RWPE2 (cell line): Measurements from ENCODE around the gene PCID2.

Experiments
- ATAC-seq: fragments of 200-7000 bp; cut with Tn5 transposase; 3 replicates; pipeline ENCODE4 v1.9.1; 2021; ENCODE audit warnings: low read depth
- DNase-seq: peaks from one replicate; pipeline ENCODE4 v3.0.0-alpha.2; 2020; ENCODE audit warnings: low spot score
- H3K27ac ChIP-seq: fragments of 450-650 bp; 2 replicates; pipeline ENCODE4 v1.5.1; 2017; ENCODE audit warnings: mild to moderate bottlenecking; ENCODE audit not compliant: poor library complexity, severe bottlenecking
- H3K27me3 ChIP-seq: fragments of 250-450 bp; sonication (Bioruptor Pico); 2 replicates; pipeline ENCODE4 v1.5.1; 2021; ENCODE audit warnings: mild to moderate bottlenecking, moderate library complexity; ENCODE audit not compliant: insufficient read depth, poor library complexity, severe bottlenecking
- H3K36me3 ChIP-seq: fragments of 250-450 bp; sonication (Bioruptor Pico); 2 replicates; pipeline ENCODE4 v1.5.1; 2020; ENCODE audit warnings: low read depth, mild to moderate bottlenecking, moderate library complexity
- H3K4me1 ChIP-seq: fragments of 250-450 bp; sonication (Bioruptor Pico); 2 replicates; pipeline ENCODE4 v1.5.1; 2021; ENCODE audit warnings: mild to moderate bottlenecking, moderate library complexity; ENCODE audit not compliant: insufficient read depth, poor library complexity, severe bottlenecking
- H3K4me3 ChIP-seq: fragments of 250-450 bp; sonication (Bioruptor Pico); 2 replicates; pipeline ENCODE4 v1.5.1; 2021; ENCODE audit warnings: mild to moderate bottlenecking, moderate library complexity; ENCODE audit not compliant: severe bottlenecking
- H3K9me3 ChIP-seq: fragments of 250-450 bp; sonication (Bioruptor Pico); 2 replicates; pipeline ENCODE4 v1.5.1; 2021; ENCODE audit warnings: mild to moderate bottlenecking, moderate library complexity; ENCODE audit not compliant: severe bottlenecking
- TF ChIP-seq, protein P1 (sequence below): fragments of 450-650 bp; IDR thresholded peaks from one replicate; pipeline ENCODE4 v1.5.1; 2017; ENCODE audit warnings: mild to moderate bottlenecking, moderate library complexity; ENCODE audit not compliant: poor library complexity, severe bottlenecking

PCID2 gene

DNA sequence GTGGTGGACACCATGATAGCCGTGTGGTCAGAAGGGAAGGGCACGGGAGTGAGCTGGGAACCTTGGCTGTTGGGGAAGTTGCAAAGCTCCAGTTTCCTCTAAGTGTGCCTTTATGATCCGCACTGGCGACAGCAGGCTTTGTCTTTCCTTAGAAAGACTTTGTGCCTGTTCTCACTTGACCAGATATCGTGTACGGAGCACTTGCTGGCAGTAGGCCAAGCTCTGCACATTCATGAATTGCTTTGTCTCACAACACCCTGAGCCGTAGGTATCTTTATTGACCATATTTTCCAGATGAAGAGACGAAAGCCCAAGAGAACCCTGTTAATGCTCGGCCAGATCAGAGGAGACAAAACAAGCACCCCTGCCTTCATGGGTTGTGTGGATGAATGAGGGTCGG is 16.0 kb upstream of the PCID2 start:
- DNase-seq = no peak

DNA sequence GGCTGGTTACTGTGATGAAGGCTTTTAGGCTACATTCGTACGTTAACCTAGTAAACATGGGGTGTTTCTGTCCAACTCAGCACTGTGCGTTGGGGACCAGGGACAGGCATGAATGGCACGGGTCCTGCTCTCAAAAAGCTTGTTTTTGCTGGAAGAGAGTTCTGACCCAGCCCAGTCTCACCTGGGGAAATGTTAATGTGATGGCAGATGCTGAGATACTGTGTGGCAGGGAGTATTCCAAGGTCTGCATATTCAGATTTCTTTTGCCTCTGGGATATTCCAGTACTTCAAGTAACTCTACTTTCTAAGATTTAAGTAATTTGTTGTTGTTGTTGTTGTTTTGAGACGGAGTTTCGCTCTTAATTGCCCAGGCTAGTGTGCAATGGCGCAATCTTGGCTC is 14.6 kb upstream of the PCID2 start:
- H3K27ac ChIP-seq = no peak overlapping the region
- H3K27me3 ChIP-seq = no peaks in the 10 kb centered on the region
- H3K9me3 ChIP-seq = no peaks in the 10 kb centered on the region
- no peak overlapping the region for H3K4me3 ChIP-seq
- no peak for ATAC-seq
- peaks cover 85% of the 10 kb centered on the region for H3K36me3 ChIP-seq
- H3K4me1 ChIP-seq = no peaks in the 10 kb centered on the region
- TF ChIP-seq, protein P1, sequence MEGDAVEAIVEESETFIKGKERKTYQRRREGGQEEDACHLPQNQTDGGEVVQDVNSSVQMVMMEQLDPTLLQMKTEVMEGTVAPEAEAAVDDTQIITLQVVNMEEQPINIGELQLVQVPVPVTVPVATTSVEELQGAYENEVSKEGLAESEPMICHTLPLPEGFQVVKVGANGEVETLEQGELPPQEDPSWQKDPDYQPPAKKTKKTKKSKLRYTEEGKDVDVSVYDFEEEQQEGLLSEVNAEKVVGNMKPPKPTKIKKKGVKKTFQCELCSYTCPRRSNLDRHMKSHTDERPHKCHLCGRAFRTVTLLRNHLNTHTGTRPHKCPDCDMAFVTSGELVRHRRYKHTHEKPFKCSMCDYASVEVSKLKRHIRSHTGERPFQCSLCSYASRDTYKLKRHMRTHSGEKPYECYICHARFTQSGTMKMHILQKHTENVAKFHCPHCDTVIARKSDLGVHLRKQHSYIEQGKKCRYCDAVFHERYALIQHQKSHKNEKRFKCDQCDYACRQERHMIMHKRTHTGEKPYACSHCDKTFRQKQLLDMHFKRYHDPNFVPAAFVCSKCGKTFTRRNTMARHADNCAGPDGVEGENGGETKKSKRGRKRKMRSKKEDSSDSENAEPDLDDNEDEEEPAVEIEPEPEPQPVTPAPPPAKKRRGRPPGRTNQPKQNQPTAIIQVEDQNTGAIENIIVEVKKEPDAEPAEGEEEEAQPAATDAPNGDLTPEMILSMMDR = no peak
- DNase-seq = no peak

More for the DNA sequence above, 16.0 kb upstream of the PCID2 start:
- H3K4me1 ChIP-seq = no peaks in the 10 kb centered on the region
- no peaks in the 10 kb centered on the region for H3K9me3 ChIP-seq
- no peak overlapping the region for H3K4me3 ChIP-seq
- TF ChIP-seq, protein P1 = no peak
- H3K27ac ChIP-seq = no peak overlapping the region
- H3K27me3 ChIP-seq = no peaks in the 10 kb centered on the region
- peaks cover 83% of the 10 kb centered on the region for H3K36me3 ChIP-seq
- no peak for ATAC-seq

GRCh38 chr13:113220877-113221276 is 12.4 kb upstream of the PCID2 start:
- no peaks in the 10 kb centered on the region for H3K9me3 ChIP-seq
- ATAC-seq (no peak), DNase-seq (no peak)
- H3K27ac ChIP-seq = no peak overlapping the region
- no peak overlapping the region for H3K4me3 ChIP-seq
- peaks cover 66% of the 10 kb centered on the region for H3K36me3 ChIP-seq
- H3K4me1 ChIP-seq = peaks cover 12% of the 10 kb centered on the region
- TF ChIP-seq, protein P1 = peak; percentile 15
- H3K27me3 ChIP-seq = no peaks in the 10 kb centered on the region

DNA sequence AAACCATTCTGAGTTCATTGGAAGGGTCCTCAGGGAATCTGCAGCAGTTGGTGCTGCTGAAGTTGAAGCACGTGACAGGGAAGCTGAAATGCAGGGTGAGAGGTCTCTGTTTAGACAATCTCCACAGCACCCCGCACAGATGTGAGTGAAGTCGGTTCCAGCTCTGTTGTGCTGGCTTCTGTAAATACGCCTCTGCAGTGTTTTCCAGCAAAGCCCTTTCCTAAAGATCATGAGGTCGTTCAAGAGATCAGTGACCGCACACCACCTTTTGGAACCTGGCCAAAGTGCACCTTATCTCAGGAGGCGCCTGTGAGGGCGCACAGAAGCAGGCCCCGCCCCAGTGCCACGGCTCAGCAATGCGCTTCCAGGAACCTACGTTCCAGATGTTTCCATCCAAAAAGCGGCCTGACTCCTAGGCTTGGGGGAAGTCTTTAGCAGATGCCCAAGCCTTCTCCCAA is 11.7 kb upstream of the PCID2 start:
- Histone ChIP-seq H3K27ac (no peak overlapping the region), H3K27me3 (no peaks in the 10 kb centered on the region), H3K4me3 (no peak overlapping the region), H3K36me3 (peaks cover 59% of the 10 kb centered on the region), H3K9me3 (no peaks in the 10 kb centered on the region), H3K4me1 (peaks cover 12% of the 10 kb centered on the region)
- no peak for ATAC-seq
- DNase-seq = no peak
- TF ChIP-seq, protein P1 = no peak

DNA sequence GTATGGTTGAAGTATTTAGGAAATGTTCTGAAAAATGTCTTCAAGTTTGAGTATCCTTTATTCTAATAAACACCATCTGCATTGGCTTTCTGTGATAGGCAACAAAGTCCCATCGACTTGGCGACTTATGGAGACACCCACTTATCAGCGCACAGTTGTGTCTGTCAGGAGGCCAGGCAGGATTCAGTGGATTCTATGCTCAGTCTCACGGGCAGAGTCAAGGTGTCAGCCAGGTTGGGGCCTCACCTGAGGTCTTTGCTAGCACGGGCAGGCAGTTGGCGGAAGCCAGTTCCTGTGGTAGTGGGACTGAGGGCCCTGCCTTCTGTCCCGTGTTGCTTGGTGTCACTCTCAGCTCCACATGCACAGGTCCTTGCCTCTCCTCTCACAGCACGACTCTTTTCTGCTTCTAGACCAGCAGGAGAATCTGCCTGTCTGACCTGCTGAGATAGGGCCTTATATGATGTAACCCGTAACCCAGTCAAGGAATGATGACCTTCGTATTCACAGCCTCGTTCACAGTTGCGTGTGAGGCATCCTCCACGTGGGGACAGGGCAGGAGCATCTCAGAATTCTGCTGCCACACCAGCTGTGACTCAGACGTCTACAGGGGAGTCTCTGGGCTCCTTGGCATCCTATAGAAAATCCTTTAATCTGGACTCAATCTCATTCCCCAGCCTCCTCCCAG is 10.9 kb upstream of the PCID2 start:
- no peak for ATAC-seq
- Histone ChIP-seq H3K36me3 (peaks cover 51% of the 10 kb centered on the region), H3K4me1 (peaks cover 12% of the 10 kb centered on the region), H3K27ac (no peak overlapping the region), H3K27me3 (no peaks in the 10 kb centered on the region), H3K9me3 (no peaks in the 10 kb centered on the region), H3K4me3 (no peak overlapping the region)
- TF ChIP-seq, protein P1 = no peak
- DNase-seq = no peak
